NOMO-1 treated with dmso at 0.1 percent for 144 hours (cell line): ENCODE data around the gene SEMG2.

Experiments
- DNase-seq: peaks from one replicate; lab custom pipeline; 2025; ENCODE audit not compliant: unreplicated experiment; lab: John Stamatoyannopoulos, UW

Gene SEMG2

DNA sequence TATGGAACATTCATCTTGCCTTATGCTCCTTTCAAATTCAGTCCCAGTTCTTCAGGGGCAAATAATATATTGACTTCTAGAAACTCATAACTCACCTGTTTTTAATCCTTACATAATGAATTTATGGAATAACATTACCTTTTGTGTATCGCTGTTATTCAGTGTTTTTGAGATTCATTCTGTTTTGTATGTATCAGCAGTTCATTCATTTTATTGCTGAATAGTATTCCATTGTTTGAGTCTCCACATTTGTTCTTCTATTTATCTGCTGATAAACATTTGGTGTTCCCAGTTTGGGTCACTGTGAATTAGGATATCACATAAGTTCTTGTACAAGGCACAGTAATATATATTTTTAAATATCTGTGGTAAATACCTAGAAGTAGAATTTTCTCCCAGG is 5.1 kb downstream of the SEMG2 start:
- DNase-seq, result no peak

DNA sequence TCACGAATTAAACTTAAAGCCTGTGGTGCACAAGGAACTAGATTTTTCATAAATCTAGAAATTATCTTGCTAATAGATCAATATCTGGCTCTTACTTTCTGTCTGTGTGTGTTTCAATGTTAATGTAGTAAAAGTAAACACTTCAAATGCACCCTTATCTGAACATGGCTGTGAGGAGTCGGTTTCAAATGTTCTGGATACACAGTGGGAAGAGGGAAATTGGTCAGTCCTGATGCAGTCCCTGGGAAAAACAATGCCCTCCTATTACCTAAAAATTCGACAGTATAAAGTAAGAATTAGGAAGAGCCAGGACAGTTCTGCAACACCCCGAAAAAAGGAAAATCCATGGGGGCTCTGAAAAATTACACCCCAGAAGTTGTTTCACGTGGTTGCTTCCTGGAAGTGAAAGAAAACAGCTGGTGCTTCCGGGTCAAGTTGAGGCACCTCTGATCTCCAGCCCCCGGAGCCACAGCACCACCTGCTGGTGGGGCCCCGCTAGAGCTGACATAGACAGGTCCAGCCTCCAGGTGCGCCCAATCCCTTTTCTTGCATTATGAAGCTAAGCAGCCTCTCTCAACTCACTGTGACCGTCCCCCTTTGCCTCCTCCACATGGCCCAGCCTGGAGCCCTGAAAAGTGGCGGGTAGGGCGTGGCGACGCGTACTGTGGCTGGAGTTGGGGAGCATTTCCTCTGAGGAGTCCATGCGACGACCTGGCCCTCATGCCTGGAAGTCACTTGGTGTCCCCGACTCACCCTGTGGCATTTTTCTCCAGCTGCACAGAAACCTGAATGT is 8.3 kb downstream of the SEMG2 start:
- peak; percentile 12 for DNase-seq

DNA sequence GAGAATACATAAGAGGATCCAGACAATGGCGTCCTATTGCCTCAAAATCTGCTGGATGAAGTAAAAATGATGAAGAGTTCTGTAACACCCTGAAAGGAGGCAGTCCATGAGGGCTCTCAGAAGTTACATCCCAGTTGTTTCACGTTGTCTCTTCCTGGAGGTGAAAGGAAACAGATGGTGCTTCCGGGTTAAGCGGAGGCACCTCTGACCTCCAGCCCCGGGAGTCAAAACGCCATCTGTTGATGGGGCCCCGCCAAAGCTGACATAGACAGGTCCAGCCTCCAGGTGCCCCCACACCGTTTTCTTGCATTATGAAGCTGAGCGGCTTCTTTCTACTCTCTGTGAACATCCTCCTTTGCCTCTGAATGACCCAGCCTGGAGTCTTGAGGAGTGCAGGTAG is 9.5 kb downstream of the SEMG2 start:
- DNase-seq, result no peak

DNA sequence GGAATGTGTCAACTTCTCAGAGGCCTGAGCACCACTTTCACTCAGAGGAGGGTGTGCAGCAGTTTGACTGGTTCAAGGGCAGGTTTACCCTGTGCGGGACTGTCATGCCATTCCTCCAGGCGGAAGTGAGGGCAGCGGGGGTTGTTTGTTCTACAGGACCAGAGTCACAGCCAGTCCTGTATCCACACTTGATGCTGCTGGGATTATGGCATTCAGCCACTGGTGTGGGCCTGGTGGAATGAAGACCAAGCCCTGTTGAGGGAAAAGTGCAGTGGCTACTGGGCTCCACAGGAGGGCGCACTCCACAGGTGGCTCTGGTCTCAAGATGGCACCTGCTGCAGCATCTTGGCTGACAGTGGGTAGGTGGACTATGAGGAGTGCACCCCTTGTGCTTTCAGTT is 14.8 kb downstream of the SEMG2 start:
- DNase-seq, result no peak

DNA sequence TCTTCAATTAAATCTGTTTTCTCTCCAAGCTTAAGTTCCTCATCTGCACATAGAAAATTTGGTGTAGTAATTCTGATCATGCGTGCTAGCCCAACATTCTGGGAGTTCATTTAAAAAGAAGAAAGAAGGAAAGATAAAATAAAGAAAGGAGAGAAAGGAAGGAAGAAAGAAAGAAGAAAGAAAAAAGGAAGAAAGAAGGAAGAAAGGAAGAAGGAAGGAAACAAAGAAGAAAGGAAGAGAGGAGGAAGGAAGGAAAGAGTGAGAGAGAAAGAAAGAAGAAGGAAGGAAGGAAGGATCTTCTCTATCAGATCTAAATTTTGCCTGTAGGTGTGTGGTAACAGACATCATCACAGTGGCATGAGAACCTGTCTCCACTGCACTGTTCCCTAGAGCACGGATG is 17.0 kb downstream of the SEMG2 start:
- DNase-seq, result no peak

DNA sequence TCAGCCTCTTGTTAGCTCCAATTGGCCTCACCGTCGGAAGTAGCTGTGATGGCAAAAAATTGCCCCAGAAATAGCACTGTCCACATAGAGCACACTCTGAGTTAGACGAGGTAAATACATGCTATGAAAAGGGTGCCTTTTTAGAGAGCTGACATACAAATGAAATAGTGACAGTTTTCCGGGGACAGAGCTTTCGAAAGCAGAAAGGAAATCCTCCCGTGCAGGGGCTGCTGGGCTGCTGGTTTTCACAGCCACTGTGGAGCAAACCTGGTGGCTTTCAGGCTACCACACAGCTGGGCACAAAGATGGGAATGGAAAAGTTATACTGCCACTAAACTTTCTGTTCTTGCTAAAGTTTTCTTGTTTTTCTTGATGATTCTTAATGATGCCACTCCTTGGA is 24.9 kb downstream of the SEMG2 start:
- DNase-seq, result no peak

DNA sequence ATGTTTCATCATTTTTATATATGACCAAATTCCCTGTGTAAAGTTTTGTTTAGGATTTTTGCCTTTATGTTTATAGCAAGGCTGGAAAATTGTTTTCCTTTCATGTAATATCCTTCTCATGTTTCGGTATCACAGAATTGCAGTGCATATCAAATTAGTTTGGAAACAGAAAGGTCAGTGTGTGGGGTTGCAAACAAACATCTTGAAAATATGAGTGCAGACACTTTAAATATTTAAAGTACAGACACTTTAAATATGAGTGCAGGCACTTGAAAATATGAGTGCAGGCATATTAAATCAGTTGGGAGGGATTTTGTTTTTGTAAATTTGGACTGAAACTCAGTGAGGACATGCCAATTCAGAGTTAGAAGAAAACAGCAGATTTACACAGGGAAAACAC is 26.7 kb downstream of the SEMG2 start:
- no peak for DNase-seq

DNA sequence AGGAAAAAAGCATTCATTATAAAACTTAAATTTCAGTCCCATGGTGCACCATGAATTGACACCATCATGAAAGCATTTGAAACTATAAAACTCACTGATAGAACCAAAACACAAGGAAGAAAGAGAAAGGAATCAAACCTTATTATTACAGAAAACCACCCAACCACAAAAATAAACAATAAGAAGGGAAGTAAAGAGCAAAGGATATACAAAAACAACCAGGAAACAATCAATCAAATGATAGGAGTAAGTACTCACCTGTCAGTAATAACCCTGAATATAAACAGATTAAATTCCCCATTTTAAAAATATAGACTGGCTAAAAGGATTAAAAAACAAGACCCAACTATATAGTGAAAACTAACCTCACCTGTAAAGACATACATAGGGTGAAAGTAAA is 27.4 kb downstream of the SEMG2 start:
- no peak for DNase-seq

DNA sequence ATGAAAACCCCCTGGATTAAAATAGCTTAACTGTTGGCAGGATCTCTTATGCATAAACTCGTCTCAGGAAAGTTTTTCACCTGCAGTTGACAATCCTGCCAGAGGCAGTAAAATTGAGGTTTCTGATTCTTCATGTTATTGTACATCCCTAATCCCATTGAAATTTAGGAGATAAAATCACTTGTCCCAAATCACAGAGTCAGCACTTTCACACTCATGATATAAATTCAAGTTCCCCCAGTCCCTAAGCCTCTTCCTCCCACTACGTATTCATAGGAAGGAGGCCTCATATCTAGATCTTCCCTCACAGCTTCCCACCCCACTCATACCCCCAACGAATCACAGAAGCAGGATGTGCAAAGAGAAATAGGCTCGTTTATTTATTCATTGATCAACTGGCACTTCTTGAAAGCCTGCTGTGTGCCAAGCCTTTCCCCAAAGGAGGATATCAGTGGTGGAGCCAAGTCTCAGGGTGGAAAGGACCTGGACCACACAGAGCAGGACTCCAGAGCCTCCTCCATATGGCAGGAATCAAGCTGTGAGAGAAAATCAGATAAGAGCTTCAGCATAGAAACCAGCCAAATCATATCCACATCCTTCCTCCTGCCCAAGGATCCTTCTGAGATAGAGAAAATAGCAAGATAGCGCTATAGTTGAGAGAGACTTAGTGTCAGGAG is 30.8 kb downstream of the SEMG2 start:
- no peak for DNase-seq

DNA sequence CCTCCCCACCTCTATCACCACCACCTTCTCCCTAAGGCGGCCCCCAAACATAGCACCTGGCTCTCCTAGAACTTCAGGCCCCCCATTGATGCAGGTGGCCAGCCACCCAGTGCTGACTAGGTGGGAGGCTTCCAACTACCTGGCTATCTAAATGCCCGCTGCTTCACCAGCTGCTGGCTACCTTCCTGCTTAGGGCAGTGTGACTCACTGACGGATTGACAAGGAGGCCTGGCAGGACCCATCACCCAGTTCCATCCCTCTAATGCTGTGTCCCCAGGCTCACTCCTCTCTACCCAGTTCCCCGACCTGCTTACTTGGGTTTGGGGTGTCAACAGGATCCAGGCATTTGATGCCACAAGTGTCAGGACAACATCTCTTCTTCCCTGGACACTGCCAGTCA is 32.1 kb downstream of the SEMG2 start:
- DNase-seq, result no peak

DNA sequence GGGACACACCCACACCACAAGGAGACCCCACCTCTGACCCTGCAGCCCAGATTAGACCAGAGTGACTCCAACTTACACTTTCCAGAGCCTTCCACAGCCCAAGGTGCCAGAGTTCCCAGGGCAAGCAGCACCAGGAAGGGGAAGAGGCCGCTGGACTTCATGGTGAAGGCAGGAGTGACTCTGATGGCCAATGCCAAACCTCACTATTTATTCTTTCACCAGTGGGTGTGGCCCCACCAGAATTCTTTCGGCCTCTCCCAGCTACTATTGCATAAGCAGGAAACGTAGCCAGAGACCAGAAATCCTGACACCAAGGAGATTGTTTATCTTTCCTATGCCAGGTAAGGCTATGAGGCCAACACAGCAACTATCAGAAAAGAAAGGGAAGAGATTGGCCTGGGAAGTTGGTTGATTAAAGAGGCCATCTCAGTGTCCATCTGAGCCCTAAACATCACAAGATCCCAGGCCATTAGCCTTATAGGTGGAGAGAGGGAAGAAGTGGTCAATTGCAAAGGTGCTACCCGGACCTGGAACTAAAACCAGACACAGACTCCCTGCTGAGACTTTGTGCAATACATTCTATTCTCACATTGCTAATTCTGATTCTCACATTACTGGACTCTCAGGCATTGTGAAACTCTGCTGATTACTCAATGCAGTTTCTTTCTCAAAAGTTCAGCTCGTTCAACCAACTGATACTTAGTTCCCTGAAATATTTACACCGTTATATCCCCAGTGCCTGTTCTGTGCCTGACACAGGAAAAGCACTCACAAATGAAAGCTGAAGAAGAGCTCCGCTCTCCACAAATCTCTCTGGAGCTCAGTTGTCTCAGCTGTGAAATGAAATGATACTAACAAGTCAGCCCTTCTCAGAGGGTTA is 33.5 kb downstream of the SEMG2 start, which contains the start of gene SLPI:
Gene SLPI (minus strand): TSS at position 182 of the 880 bp plus-strand sequence. CDS start 21 bp downstream, at position 161.
- DNase-seq, result peak; percentile 64

DNA sequence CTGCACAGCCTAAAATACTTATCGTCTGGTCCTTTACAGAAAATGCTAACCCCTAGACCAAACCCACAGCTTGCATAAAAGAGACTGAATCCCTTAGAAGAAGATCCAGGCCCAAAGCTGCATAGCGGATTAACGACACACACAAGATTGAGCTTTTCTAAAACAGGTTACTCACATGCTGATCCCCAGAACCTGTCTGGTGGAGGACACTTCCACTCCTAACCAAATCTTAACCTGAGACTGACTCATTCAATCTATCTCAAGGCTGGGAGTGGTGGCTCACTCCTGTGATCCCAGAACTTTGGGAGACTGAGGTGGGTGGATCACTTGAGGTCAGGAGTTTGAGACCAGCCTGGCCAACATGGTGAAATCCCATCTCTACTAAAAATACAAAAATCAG is 36.0 kb downstream of the SEMG2 start:
- DNase-seq, result no peak

DNA sequence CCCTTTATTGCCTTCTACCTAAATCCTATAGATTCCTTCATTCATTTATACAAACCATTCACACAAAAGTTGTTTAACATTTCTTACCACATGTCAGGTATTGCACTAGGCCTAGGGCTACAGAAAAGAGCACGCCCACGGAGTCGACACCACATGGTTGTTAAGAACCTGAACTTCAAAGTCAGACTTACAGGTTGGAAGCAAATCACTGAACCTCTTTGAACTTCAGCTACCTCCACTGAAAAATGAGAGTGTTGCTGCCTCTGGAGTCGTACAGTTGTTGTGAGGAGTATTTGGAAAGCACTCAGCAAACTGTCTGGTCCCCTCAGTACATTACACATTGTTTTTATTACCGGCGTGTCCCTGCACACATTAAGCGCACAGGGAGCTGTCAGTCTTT is 36.5 kb downstream of the SEMG2 start:
- DNase-seq, result no peak

DNA sequence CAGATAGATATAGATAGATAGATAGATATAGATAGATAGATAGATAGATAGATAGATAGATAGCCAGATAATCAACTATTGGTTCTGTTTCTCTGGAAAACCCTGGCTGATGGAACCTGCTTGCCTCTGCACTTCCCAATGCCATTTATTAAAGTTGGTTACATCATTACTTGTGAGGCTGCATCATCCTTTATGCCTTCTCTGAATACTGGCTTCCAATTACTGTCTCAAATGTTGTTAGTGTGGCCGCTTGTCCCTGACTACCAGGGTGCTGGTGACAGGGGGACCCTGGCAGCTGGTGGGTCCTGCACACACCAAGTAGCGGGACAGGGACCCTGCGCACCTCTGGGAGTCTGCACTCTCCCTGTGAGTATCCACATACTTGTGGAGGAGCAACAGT is 37.1 kb downstream of the SEMG2 start:
- DNase-seq, result no peak

DNA sequence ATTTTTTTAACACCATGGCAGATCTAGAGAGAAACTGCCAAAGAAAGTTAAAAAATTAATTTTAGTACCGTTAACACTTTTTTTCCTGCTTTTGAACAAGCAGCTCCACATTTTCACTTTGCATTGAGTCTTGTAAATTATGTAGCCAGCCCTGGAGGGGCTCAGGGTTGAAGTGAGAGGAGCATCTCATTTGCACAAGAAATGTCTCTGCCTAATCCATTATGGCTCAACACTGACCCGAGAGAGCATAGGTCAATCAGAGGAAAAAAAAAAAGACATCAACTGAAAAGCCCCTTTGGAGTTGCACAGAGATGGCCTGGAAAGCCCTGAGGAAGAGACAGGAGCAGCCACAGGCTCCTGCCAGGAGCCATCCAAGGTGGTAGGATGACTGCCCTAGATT is 37.5 kb downstream of the SEMG2 start:
- no peak for DNase-seq

DNA sequence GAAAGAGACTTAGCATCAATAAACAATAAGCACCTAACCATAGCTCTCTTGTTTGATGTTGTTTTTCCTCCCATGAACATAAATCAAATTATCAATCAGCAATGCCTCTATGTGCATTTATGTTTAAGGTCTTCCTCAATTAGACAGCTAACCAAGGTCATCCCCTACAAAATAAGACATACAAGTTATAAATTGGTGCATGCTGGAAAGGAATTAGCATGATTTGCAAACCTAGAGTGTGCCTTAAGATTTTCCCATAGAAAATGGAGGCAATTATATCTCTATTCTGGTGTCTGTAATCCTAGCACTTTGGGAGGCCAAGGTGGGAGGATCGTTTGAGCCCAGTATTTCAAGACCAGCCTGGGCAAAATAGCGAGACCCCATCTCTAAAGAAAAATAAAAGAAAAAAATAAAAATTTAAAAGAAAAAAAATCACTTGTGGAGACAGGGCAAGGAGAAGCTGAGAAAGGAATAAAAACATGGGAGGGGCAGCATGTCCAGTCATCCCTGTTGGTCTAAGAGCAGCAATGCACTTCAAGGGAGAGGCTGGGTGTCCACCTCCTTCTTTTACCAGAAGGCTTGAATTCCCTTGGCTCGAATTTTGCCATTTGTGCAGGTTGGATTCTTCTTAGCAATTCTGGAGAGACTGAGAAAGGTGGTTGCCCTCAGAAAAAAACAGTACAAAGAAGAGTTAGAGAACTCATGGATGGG is 42.5 kb downstream of the SEMG2 start:
- no peak for DNase-seq

DNA sequence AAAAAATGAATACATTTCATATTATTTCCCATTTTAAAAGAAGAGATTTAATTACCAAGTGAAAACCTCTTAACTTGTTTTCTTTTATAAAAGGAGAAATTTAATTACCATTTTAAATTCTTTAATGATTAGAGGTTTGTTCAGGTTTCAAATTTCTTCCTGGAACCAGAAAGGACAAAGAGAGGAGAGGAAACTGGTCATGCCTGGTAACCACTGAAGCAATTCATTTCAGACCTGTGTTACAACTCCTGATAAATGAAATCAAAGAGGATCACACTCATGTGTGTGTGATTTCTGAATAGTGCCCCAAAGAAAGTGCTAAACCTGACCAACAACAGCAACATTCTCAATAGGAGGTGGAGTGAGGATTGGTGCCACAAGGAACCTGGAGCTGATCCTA is 45.8 kb downstream of the SEMG2 start:
- DNase-seq, result no peak

DNA sequence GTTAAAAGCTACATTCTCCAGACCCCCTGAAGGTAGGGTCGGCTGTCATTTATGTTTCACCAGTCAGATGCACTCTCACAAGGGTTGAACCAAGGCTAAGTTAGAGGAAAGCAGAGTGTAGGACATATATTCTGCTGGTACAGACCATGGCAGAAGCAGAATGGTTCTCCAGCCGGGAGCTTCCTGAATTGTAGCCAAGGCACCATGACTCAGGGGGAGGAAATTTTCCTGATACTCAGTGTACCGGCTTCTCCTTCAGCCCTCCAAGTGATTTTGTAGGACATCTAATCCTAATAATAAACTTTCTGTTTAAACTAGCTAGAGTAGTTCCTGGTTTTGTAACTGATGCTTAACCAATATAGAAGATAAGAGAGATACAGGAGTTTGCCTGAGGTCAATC is 47.4 kb downstream of the SEMG2 start:
- no peak for DNase-seq

DNA sequence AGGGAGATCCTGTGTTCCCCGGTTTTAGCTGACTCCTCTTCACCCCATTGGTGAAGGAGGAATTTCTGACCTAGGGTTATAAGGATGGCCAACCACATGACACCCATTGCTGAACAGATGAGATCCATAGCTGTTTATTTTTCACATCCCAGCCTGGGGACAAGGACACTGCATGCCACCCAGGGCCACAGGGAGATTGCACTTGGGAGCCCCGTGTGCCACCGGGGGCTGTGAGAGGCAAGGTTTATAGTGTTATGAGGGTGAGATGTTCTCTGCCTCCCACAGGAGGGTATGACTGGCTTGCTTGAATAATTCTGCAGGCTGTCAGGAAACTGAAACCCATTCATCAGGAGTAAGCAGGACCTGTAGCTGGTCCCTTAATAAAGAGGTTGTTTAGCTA is 47.9 kb downstream of the SEMG2 start:
- DNase-seq, result no peak

DNA sequence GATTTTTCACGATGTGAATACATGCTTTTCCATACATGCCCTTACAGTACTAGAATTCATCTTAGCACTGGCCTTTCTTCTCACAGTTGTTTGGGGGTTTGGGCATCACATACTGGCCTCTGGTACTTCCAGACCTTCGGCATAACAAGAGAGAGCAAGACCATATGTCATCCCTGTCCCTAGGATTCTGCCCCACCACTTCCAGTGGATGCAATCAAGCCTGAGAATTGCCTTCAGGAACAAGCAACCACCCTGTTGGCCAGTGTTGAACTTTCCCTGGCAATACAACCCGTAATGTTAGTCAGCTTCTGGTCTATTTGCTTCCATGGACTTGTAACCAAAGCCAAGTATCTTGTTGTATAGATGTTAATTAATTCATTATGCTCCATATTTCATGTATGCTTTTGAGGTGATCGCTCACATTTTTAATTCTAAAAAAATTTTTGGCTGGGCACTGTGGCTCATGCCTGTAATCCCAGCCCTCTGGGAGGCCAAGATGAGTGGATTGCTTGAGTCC is 48.6 kb downstream of the SEMG2 start:
- DNase-seq, result no peak
